Measurements from ENCODE around the gene TUBA3D. TPM values are rescaled to one million over a fixed set of nuclear protein-coding genes. Genes with fewer than 3 reads are reported as not detected.
"Not testable (repeated sequence)": the region's sequence is repeated elsewhere in the genome, so short reads cannot be mapped to it uniquely, and the experiment has no call there.

TUBA3D gene
- total RNA-seq, 1 experiment from 2014 or later = not detected

GRCh38 chr2:131492418-131493198, 16.7 kb downstream of the TUBA3D start:
- Histone ChIP-seq H3K4me1 (no peaks in the 10 kb centered on the region), H3K27ac (peak overlapping the region; percentile 87), H3K27me3 (no peaks in the 10 kb centered on the region), H3K4me3 (peak overlapping the region; percentile 95), H3K36me3 (no peaks in the 10 kb centered on the region), H3K9me3 (replicated peaks) (no peaks in the 10 kb centered on the region)
- peak; percentile 90 to 95 for DNase-seq

DNA sequence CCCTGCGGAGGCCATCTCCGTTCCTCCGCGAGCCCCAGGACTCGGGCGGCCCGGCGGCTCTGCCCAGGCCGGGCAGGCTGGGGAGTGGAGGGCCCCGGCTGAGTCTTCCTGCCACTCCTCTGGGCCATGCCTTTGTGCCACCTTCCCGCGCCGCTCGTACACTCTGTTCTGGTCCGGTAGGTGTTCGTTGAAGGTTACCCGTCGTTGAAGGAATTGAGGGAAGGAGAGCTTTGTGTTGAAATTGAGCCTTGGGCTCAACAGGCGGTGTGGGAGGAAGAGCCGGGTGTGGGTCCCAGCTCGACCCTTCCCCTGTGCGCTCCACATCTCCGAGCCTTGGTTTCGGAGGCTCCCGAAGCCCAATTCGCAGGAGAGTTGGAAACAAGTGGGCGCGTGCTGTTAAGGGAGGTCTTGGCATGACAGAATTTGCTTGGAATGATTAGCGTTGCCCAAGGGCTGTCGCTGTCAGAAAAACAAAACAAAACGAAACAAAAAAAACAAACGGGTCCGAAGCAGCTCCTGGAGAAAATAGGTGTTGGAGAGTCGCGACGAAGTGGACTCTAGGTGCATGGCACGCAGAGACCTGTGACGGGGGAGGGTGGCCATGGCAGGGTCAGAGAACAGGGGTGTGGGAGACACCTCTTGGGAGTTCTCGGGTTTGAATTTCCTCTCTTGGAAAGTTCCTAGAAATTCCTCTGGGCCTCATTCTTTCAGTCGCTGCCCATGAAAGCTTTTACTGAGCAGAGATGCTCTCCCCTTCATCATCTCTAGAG, 17.5 kb downstream of the TUBA3D start:
- Histone ChIP-seq H3K27me3 (no peaks in the 10 kb centered on the region), H3K27ac (peak overlapping the region; percentile 87)

DNA sequence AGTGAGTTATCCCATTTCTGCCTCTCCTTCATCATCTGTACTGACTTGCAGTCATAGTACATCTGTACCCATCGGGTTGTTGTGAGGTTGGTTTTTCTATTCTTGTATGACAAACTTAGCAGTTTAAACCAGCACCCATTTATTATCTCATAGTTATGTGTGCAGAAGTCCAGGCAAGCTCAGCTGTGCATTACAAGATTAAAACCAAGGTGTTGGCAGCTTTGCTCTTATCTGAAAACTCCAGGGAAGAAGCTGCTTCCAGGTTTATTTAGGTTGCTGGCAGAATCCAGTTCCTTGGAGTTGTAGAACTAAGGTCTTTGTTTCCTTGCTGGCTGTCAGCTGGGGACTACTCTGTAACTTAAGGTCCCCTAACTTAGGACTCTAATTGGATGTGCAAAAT, 19.6 kb downstream of the TUBA3D start:
- not testable (repeated sequence) for H3K9me3 ChIP-seq (replicated peaks); H3K4me1 ChIP-seq; DNase-seq; H3K4me3 ChIP-seq; H3K27me3 ChIP-seq; H3K36me3 ChIP-seq; H3K27ac ChIP-seq

More for the DNA sequence above, 17.5 kb downstream of the TUBA3D start:
- no peaks in the 10 kb centered on the region for H3K9me3 ChIP-seq (replicated peaks)
- H3K4me1 ChIP-seq = no peaks in the 10 kb centered on the region
- H3K4me3 ChIP-seq = peak overlapping the region; percentile 95
- DNase-seq = no peak
- no peaks in the 10 kb centered on the region for H3K36me3 ChIP-seq

DNA sequence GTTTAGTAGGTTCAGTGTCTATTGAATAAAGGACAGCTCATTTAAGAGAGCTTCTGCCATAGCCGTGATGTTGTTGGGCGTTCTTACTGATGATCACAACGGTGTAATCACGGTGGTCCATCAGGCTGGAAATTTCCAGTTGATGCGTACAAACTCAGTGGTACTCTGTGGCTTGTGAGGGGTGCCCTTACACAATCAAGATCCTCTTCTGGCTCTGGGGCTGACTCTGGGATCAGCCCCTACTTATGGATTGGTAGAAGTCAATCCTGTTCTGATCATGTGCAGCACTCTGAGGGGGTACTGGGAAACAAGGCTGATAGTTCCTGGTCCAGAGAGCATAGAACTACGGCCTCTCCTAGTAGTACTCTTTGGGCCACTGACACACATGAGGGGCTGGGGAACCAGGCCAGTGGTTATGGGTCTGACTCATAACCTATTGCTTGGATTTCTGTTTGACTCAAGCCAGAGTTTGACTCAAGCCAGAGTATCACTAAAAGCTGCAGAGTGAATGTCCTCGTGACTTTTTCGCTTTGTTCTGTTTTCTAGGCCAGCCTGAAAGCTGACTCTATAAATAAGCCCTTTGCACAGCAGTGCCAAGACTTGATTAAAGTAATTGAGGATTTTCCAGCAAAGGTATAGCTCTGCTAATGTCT, 22.5 kb downstream of the TUBA3D start:
- H3K27me3 ChIP-seq; DNase-seq; H3K4me3 ChIP-seq; H3K36me3 ChIP-seq; H3K4me1 ChIP-seq; H3K27ac ChIP-seq; H3K9me3 ChIP-seq (replicated peaks): not testable (repeated sequence)

GRCh38 chr2:131503587-131503986, 27.7 kb downstream of the TUBA3D start:
- not testable (repeated sequence) for H3K4me3 ChIP-seq; H3K36me3 ChIP-seq; H3K27ac ChIP-seq; DNase-seq; H3K27me3 ChIP-seq; H3K4me1 ChIP-seq; H3K9me3 ChIP-seq (replicated peaks)

DNA sequence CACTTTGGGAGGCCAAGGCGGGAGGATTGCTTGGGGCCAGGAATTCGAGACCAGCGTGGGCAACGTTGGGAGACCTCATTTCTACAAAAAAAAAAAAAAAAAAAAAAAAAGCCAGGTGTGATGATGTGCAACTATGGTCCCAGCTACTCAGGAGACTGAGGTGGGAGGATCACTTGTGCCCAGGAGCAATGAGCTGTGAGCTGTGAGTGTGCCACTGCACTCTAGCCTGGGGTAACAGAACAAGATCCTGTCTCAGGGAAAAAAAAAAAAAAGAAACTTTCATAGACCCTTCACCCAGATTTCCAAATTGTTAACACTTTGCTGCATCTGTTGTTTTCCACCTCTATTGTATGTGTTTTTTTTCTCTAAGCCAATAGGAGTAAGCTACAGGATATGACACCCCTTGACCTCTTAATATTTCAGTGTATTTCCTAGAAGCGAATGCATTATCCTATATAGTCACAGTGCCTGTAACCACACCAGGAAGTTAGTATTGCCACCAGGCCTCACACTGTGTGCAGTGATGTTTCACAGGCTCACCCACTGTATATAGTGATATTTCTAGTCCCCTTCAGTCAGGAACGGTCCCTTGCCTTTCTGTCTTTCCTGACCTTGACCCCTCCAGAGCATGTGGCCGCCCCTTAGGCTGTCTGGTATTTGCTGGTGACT, 28.3 kb downstream of the TUBA3D start:
- not testable (repeated sequence) for H3K27me3 ChIP-seq; H3K4me3 ChIP-seq; H3K27ac ChIP-seq; DNase-seq; H3K9me3 ChIP-seq (replicated peaks); H3K36me3 ChIP-seq; H3K4me1 ChIP-seq

- H3K4me1 ChIP-seq = no peaks in the 10 kb centered on the region
- DNase-seq = no peak
- peaks cover 4% of the 10 kb centered on the region; the same call in 1 of the 2 replicates for H3K36me3 ChIP-seq
- H3K27me3 ChIP-seq = no peaks in the 10 kb centered on the region
- no peak overlapping the region for H3K4me3 ChIP-seq
- no peaks in the 10 kb centered on the region for H3K9me3 ChIP-seq (replicated peaks)
- H3K27ac ChIP-seq = no peak overlapping the region
Observed at GRCh38 chr2:131509615-131510014, 33.7 kb downstream of the TUBA3D start.

DNA sequence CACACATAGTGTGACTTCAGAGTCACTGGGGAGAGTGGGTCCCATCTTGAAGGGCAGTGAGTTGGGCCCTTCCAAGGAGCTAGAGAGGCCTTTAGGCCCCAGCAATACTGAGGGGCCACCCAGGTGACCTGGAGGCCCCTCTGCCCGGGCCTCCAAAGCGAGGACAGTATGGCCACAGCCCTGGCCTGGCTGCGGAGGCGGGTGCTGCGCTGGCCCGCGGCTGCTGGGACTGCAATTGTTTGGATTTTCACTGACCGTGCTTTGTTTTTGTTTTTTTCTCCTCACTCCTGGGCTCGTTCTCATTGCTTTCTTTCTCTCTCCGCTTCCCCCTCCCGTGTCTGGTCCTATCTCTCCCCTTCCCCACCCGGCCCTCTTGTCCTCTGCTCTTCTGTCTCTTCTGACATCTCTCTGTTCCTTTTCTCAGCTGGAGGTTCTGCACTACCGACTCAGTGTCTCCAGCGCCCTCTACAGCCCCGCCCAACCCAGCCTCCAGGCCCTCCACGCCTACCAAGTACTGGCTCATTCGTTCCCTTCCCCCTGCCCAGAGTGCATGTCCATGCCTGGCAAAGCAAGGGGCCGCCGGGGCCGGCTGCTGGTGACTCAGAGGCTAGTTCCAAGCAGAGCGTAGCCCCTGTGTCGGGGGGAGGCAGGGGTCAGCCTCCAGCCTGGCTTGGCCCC, 35.5 kb downstream of the TUBA3D start:
- H3K27me3 ChIP-seq; H3K4me3 ChIP-seq; H3K9me3 ChIP-seq (replicated peaks); H3K4me1 ChIP-seq; DNase-seq; H3K36me3 ChIP-seq; H3K27ac ChIP-seq: not testable (repeated sequence)

DNA sequence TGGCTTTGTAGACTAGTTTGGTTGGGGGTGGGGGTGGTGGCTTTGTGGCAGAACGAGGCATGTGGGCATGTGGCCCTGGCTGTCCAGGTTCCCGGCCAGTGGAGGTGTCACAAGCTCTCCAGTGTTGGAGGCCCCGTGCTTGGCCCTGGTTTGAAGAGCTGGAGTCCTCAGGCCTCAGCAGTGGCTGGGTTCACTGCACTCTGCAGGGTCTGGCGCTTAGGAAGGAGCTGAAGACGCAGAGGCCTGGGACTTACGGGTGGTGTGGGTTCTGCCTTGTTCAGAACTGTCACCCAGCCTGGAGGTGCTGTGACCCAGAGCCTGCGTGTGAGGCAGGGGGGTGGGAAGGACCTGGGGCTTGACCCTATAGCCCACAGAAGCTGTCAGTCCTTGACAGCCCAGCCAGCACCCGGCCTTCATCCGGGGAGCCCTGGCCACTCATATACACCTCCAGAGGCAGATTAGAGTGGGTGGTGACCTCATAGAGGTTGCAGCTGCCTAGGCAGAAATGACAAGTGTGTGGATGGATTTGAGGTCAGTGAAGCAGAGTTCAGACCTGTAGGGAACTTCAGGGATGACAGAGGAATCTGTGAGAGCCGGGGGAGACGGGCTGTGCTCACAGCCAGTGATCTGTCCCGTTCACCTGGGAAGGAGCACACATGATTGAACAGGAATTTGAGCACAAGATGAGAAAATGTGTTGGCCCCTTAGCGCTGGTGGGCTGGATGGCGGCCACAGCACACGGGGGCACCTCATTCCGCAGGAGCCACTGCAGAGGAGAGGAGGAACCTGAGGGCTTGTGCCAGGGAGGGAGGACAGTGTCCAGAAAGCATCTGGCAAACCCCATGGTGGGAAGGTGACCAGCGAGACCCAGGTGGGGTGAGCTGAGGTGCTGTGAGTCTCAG, 36.3 kb downstream of the TUBA3D start:
- not testable (repeated sequence) for H3K4me3 ChIP-seq; H3K27me3 ChIP-seq; H3K9me3 ChIP-seq (replicated peaks); H3K4me1 ChIP-seq; H3K36me3 ChIP-seq; DNase-seq; H3K27ac ChIP-seq

GRCh38 chr2:131514408-131515166, 38.7 kb downstream of the TUBA3D start:
- H3K27ac ChIP-seq; H3K4me3 ChIP-seq; H3K27me3 ChIP-seq; H3K4me1 ChIP-seq; DNase-seq; H3K9me3 ChIP-seq (replicated peaks); H3K36me3 ChIP-seq: not testable (repeated sequence)

- H3K9me3 ChIP-seq (replicated peaks); H3K4me1 ChIP-seq; DNase-seq; H3K27me3 ChIP-seq; H3K36me3 ChIP-seq; H3K27ac ChIP-seq; H3K4me3 ChIP-seq: not testable (repeated sequence)
Observed at GRCh38 chr2:131515235-131515634, 39.3 kb downstream of the TUBA3D start.

DNA sequence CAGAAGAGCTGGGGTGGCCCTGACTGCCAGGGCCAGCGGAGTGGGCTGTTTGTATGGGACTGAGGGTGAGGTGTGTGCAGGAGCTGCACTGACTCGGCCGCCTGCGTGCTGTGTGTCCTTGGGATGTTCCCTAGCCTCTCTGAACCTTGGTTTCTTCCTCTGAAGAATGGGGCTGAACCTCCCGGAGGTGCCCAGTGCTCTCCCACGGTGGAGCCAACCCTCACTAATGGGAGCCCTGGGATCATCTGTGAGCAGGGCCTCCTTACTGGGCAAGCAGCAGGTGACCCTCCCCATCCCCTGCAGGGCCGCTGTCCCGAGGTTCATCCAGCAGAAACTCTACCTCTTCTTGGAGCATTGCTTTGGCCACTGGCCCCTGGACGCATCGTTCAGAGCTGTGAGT, 40.1 kb downstream of the TUBA3D start:
- DNase-seq = no peak
- Histone ChIP-seq H3K27me3 (no peaks in the 10 kb centered on the region), H3K27ac (no peak overlapping the region), H3K9me3 (replicated peaks) (no peaks in the 10 kb centered on the region), H3K4me3 (no peak overlapping the region), H3K36me3 (no peaks in the 10 kb centered on the region), H3K4me1 (no peaks in the 10 kb centered on the region)

DNA sequence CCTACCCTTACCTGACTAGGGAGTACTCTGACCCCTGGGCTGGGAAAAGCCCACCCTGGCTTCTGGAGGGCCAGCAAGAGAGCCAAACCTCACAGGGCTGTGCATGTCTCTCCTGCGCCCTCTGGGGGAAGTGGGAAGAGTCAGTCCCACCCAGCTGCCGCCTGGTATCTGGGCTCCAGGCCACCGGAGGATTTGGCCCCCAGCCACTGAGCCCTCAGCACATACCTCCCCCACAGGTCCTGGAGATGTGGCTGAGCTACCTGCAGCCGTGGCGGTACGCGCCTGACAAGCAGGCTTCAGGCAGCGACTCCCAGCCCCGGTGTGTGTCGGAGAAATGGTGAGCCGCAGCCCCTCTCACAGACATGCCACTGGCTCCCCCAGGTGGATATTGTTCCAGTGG, 40.7 kb downstream of the TUBA3D start:
- not testable (repeated sequence) for H3K4me3 ChIP-seq; H3K4me1 ChIP-seq; H3K27me3 ChIP-seq; H3K27ac ChIP-seq; H3K36me3 ChIP-seq; H3K9me3 ChIP-seq (replicated peaks)
- peak in 1 of 2 experiments; percentile 20 for DNase-seq

All from SJCRH30 (cell line).